Measurements from ENCODE around the gene GAS2L2. TPM values are rescaled to one million over a fixed set of nuclear protein-coding genes. Genes with fewer than 3 reads are reported as not detected.

Gene GAS2L2
- total RNA-seq, 1 experiment from 2014 or later, result not detected

GRCh38 chr17:35775583-35775982, 22.5 kb upstream of the GAS2L2 start:
- in situ Hi-C loops (cut with HindIII; ENCODE audit: low pct_unique_long_range_greater_than_20kb, low sequenced_read_pairs), result no loop called here

GRCh38 chr17:35775039-35775438, 22.0 kb upstream of the GAS2L2 start:
- no peak for DNase-seq (ENCODE audit: low read depth, low spot score)
- in situ Hi-C loops (cut with HindIII; ENCODE audit: low pct_unique_long_range_greater_than_20kb, low sequenced_read_pairs), result no loop called here

More at GRCh38 chr17:35775583-35775982, 22.5 kb upstream of the GAS2L2 start:
- no peak for DNase-seq (ENCODE audit: low read depth, low spot score)

GRCh38 chr17:35774499-35774898, 21.5 kb upstream of the GAS2L2 start:
- in situ Hi-C loops (cut with HindIII; ENCODE audit: low pct_unique_long_range_greater_than_20kb, low sequenced_read_pairs), result no loop called here
- no peak for DNase-seq (ENCODE audit: low read depth, low spot score)

- in situ Hi-C loops (cut with HindIII; ENCODE audit: low pct_unique_long_range_greater_than_20kb, low sequenced_read_pairs), result no loop called here
- DNase-seq (ENCODE audit: low read depth, low spot score), result no peak
These were observed 20.8 kb upstream of the GAS2L2 start for GRCh38 chr17:35773679-35774425.

- in situ Hi-C loops (cut with HindIII; ENCODE audit: low pct_unique_long_range_greater_than_20kb, low sequenced_read_pairs), result no loop called here
- DNase-seq (ENCODE audit: low read depth, low spot score), result no peak
These were observed 20.1 kb upstream of the GAS2L2 start for GRCh38 chr17:35773129-35773528.

- DNase-seq (ENCODE audit: low read depth, low spot score), result no peak
- in situ Hi-C loops (cut with HindIII; ENCODE audit: low pct_unique_long_range_greater_than_20kb, low sequenced_read_pairs), result no loop called here
These were observed 17.0 kb upstream of the GAS2L2 start for GRCh38 chr17:35769895-35770486.

- in situ Hi-C loops (cut with HindIII; ENCODE audit: low pct_unique_long_range_greater_than_20kb, low sequenced_read_pairs), result no loop called here
- no peak for DNase-seq (ENCODE audit: low read depth, low spot score)
These were observed 15.8 kb upstream of the GAS2L2 start for GRCh38 chr17:35768797-35769196.

- peak; percentile 55 for DNase-seq (ENCODE audit: low read depth, low spot score)
- in situ Hi-C loops (cut with HindIII; ENCODE audit: low pct_unique_long_range_greater_than_20kb, low sequenced_read_pairs), result no loop called here
These were observed 14.0 kb upstream of the GAS2L2 start for GRCh38 chr17:35766903-35767510.

GRCh38 chr17:35766489-35766877, 13.4 kb upstream of the GAS2L2 start:
- no peak for DNase-seq (ENCODE audit: low read depth, low spot score)
- in situ Hi-C loops (cut with HindIII; ENCODE audit: low pct_unique_long_range_greater_than_20kb, low sequenced_read_pairs), result no loop called here

- in situ Hi-C loops (cut with HindIII; ENCODE audit: low pct_unique_long_range_greater_than_20kb, low sequenced_read_pairs), result no loop called here
- DNase-seq (ENCODE audit: low read depth, low spot score), result no peak
These were observed 12.9 kb upstream of the GAS2L2 start for GRCh38 chr17:35765756-35766488.

GRCh38 chr17:35765086-35765710, 12.2 kb upstream of the GAS2L2 start:
- DNase-seq (ENCODE audit: low read depth, low spot score), result no peak
- in situ Hi-C loops (cut with HindIII; ENCODE audit: low pct_unique_long_range_greater_than_20kb, low sequenced_read_pairs), result no loop called here

GRCh38 chr17:35764123-35764991, 11.3 kb upstream of the GAS2L2 start:
- peak; percentile 88 for DNase-seq (ENCODE audit: low read depth, low spot score)
- in situ Hi-C loops (cut with HindIII; ENCODE audit: low pct_unique_long_range_greater_than_20kb, low sequenced_read_pairs), result no loop called here

- in situ Hi-C loops (cut with HindIII; ENCODE audit: low pct_unique_long_range_greater_than_20kb, low sequenced_read_pairs), result no loop called here
- no peak for DNase-seq (ENCODE audit: low read depth, low spot score)
These were observed 10.7 kb upstream of the GAS2L2 start for GRCh38 chr17:35763767-35764122.

- in situ Hi-C loops (cut with HindIII; ENCODE audit: low pct_unique_long_range_greater_than_20kb, low sequenced_read_pairs), result no loop called here
These were observed 8.6 kb upstream of the GAS2L2 start for GRCh38 chr17:35761601-35762000.

GRCh38 chr17:35760587-35760986, 7.5 kb upstream of the GAS2L2 start, which contains the start of gene C17orf50:
Gene C17orf50 (plus strand): TSS chr17:35760887. CDS start chr17:35760942, 55 bp downstream.
- in situ Hi-C loops (cut with HindIII; ENCODE audit: low pct_unique_long_range_greater_than_20kb, low sequenced_read_pairs), result no loop called here

More at GRCh38 chr17:35761601-35762000, 8.6 kb upstream of the GAS2L2 start:
- no peak for DNase-seq (ENCODE audit: low read depth, low spot score)

GRCh38 chr17:35757243-35757642, 4.2 kb upstream of the GAS2L2 start:
- in situ Hi-C loops (cut with HindIII; ENCODE audit: low pct_unique_long_range_greater_than_20kb, low sequenced_read_pairs), result no loop called here
- DNase-seq (ENCODE audit: low read depth, low spot score), result no peak

More at GRCh38 chr17:35760587-35760986, 7.5 kb upstream of the GAS2L2 start, which contains the start of gene C17orf50:
- DNase-seq (ENCODE audit: low read depth, low spot score), result no peak

GRCh38 chr17:35752471-35752870, 568 bp downstream of the GAS2L2 start:
- in situ Hi-C loops (cut with HindIII; ENCODE audit: low pct_unique_long_range_greater_than_20kb, low sequenced_read_pairs), result no loop called here
- DNase-seq (ENCODE audit: low read depth, low spot score), result no peak
